NB4 (cell line): ENCODE measurements around the gene IFI30.

ENCODE experiments used
- MAX ChIP-seq: IDR thresholded peaks from 2 replicates; pipeline ENCODE4 v1.6.1; 2011; ENCODE audit warnings: low read depth, low read length
- MYC ChIP-seq: IDR thresholded peaks from 2 replicates; pipeline ENCODE4 v1.6.1; 2011; ENCODE audit warnings: low read depth, low read length
- POLR2A ChIP-seq: IDR thresholded peaks from 2 replicates; pipeline ENCODE4 v1.6.1; 2011; ENCODE audit warnings: mild to moderate bottlenecking; ENCODE audit not compliant: insufficient read length; ENCODE audit errors: extremely low read depth
- TF ChIP-seq, protein P1 (sequence below): IDR thresholded peaks from one replicate; pipeline ENCODE4 v1.5.1; 2012; ENCODE audit warnings: low read depth, low read length

GRCh38 chr19:18211683-18212082 is 38.1 kb downstream of the IFI30 start:
- TF ChIP-seq, protein P1, sequence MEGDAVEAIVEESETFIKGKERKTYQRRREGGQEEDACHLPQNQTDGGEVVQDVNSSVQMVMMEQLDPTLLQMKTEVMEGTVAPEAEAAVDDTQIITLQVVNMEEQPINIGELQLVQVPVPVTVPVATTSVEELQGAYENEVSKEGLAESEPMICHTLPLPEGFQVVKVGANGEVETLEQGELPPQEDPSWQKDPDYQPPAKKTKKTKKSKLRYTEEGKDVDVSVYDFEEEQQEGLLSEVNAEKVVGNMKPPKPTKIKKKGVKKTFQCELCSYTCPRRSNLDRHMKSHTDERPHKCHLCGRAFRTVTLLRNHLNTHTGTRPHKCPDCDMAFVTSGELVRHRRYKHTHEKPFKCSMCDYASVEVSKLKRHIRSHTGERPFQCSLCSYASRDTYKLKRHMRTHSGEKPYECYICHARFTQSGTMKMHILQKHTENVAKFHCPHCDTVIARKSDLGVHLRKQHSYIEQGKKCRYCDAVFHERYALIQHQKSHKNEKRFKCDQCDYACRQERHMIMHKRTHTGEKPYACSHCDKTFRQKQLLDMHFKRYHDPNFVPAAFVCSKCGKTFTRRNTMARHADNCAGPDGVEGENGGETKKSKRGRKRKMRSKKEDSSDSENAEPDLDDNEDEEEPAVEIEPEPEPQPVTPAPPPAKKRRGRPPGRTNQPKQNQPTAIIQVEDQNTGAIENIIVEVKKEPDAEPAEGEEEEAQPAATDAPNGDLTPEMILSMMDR = no peak
- TF ChIP-seq POLR2A (no peak), MYC (no peak), MAX (no peak)
